Upper lobe of left lung (tissue), 4 donors: ENCODE results near the gene KCNT1.

Experiments used
- POLR2A ChIP-seq, 4 donors: fragments of 450-650 bp; IDR thresholded peaks; one replicate each; pipeline ENCODE4 v1.5.1; 2016 to 2017; ENCODE audit warnings: antibody characterized with exemption in 4 of 4, mild to moderate bottlenecking in 2 of 4
- POLR2AphosphoS5 ChIP-seq, 2 donors: sonication (generic); formaldehyde crosslinking; IDR thresholded peaks; one replicate each; pipeline ENCODE4 v1.5.1; 2017; ENCODE audit warnings: antibody characterized with exemption in 2 of 2

GRCh38 chr9:135696446-135696845, 5.5 kb upstream of the KCNT1 start:
- no peak for TF ChIP-seq POLR2A (IDR thresholded peaks at IDR 0.05)
- no peak for TF ChIP-seq POLR2AphosphoS5 (IDR thresholded peaks at IDR 0.05)
